Measurements from ENCODE around the gene COX7C.

Gene COX7C

DNA sequence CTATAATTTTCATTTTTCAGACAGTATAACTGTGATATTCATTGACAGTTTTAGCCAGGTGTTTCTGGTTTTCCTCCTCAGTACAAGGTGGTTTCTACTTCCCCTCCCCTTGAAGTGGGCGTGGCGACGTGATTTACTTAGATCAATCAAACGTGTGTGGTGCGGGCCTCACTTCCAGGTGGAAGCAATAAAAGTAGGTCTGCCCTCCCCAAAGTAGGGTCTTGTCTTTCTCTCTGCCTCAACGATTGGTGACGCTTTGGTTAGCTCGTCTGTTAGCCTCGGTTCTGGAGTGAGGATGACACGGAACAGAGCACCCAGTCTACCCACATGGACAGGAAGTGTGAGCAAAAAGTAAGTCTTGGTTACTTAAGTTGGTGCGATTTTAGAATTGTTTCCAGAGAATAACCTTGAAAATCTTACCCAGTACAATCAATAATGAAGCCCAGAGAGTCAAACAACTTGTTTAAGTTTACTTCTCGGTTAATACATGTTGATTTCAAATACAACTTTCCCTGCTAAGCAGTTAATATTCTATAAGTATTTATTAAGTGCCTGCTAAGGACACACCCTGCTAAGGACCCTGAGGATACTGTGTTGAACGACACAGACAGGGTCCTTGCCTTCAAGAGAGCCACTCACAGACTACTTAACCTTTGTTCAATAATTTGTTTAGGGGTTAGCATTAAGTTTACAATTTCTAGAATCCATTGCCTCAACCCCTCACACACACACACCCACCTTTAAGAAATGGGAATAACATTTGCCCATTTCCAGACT, 48.4 kb downstream of the COX7C start:
- TF ChIP-seq, protein P1, sequence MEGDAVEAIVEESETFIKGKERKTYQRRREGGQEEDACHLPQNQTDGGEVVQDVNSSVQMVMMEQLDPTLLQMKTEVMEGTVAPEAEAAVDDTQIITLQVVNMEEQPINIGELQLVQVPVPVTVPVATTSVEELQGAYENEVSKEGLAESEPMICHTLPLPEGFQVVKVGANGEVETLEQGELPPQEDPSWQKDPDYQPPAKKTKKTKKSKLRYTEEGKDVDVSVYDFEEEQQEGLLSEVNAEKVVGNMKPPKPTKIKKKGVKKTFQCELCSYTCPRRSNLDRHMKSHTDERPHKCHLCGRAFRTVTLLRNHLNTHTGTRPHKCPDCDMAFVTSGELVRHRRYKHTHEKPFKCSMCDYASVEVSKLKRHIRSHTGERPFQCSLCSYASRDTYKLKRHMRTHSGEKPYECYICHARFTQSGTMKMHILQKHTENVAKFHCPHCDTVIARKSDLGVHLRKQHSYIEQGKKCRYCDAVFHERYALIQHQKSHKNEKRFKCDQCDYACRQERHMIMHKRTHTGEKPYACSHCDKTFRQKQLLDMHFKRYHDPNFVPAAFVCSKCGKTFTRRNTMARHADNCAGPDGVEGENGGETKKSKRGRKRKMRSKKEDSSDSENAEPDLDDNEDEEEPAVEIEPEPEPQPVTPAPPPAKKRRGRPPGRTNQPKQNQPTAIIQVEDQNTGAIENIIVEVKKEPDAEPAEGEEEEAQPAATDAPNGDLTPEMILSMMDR (IDR thresholded peaks at IDR 0.05; ENCODE audit: low read depth, low read length): no peak
- DNase-seq (ENCODE audit: extremely low read depth, low read depth): no peak

DNA sequence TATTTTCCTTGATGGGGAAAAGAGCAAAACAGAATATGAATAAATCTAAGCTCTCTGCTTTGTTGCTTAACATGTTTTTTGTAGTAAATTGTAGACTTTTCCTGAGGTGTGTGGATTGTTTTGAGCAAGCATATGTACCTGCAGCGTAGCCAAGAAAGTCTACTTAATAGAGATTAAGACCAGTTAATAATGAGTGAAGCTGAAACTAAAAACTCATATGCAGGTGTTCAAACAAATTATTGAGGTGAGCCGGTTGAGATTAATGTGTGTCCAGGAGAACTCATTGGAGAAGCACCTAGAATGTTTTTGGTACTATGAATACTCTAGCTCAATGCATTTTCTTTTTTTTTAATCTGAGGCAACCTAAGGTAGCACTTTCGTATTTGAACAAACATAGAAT, 49.2 kb downstream of the COX7C start:
- DNase-seq (ENCODE audit: extremely low read depth, low read depth): no peak

More for the DNA sequence above, 49.2 kb downstream of the COX7C start:
- TF ChIP-seq, protein P1 (IDR thresholded peaks at IDR 0.05; ENCODE audit: low read depth, low read length): no peak
